ENCODE data around the gene GSK3A.

- TF ChIP-seq GATA2 (IDR thresholded peaks at IDR 0.05; ENCODE audit: low read depth, low read length) (no peak), GATA3 (IDR thresholded peaks at IDR 0.05; ENCODE audit: low read depth, low read length) (no peak)
These were observed 42.8 kb downstream of the GSK3A start for GRCh38 chr19:42199440-42200115.

Measured in SH-SY5Y (cell line).